ENCODE data around the gene BTG2. TPM values are rescaled to one million over a fixed set of nuclear protein-coding genes. Genes with fewer than 3 reads are reported as not detected.
A peak's percentile ranks its signal among the peaks of the same experiment; 100 is the strongest.

The BTG2 gene
- total RNA-seq, 2 experiments from 2014 or later: 150 TPM

DNA sequence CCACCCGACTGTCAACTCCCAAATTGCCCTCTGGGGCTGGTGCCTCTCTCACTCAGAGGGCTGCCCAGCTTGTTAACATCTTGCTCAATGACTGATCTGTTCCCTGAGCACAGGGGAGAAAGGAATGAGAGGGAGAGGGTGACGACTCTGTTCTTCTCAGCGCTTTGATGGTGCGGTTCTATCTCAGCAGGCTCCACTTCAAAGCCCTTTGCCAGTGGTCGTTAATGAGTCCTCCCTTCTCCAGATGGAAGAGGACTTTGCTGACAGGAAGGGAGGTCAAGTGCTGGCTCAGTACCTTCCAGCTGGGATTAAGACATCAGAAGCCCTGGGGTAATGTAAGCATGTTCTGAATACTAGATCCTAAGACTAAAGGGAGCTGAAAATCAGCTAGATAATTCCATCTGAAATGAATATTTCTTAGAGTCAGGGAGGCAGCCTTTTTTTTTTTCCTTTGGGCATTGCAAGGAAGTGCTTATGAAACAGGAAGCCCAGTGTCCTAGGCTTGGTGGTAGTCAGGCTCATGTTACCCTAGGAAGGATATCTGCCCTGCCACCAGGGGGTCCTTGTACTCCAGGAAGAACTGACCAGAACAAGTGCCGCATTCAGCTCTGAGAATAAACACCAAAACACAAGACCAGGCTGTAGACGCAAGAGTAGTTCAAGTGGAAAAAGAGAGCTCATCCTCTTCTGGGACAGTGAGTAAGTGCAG, 40.9 kb downstream of the BTG2 start:
- no peaks in the 10 kb centered on the region for H3K9me3 Mint-ChIP-seq
- POLR2A ChIA-PET: no interaction called here
- H3K27ac Mint-ChIP-seq: no peak overlapping the region

DNA sequence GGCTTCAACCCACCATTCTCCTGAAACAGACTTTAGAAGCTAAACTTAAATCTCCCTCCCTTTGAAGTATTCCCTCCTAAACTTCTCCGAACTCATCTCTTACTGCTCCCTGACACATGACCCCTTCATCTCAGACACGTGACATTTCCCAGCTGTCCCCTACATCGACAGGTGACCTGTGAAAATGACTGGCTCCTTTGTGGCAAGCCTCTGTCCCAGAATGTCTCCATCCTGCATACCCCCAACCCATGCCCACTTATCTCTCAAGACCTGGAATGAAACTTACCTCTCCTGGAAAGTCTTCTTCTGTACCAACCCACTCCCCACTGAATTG, 41.4 kb downstream of the BTG2 start:
- Mint-ChIP-seq H3K4me3 (no peak overlapping the region), H3K27ac (no peak overlapping the region), H3K4me1 (ENCODE audit: low read depth) (peaks cover 13% of the 10 kb centered on the region), H3K9me3 (no peaks in the 10 kb centered on the region), H3K36me3 (no peaks in the 10 kb centered on the region), H3K27me3 (peaks cover 21% of the 10 kb centered on the region)
- no peak for DNase-seq
- intact Hi-C loops (cut with micrococcal nuclease): no loop called here
- ChIA-PET CTCF (interaction anchor here (0.7 to 19.3 kb wide), 4 partner anchors 9 to 139 kb away, joined by 3 to 847 read pairs (median 103); no protein-coding TSS in a partner anchor), POLR2A (no interaction called here)

More for the DNA sequence above, 40.9 kb downstream of the BTG2 start:
- intact Hi-C loops (cut with micrococcal nuclease): no loop called here
- peaks cover 20% of the 10 kb centered on the region for H3K27me3 Mint-ChIP-seq
- H3K36me3 Mint-ChIP-seq: no peaks in the 10 kb centered on the region
- CTCF ChIA-PET: interaction anchor here (0.6 to 19.3 kb wide), 4 partner anchors 8 to 139 kb away, joined by 3 to 847 read pairs (median 104); no protein-coding TSS in a partner anchor
- no peak for DNase-seq
- no peak overlapping the region for H3K4me3 Mint-ChIP-seq
- H3K4me1 Mint-ChIP-seq (ENCODE audit: low read depth): peaks cover 9% of the 10 kb centered on the region

DNA sequence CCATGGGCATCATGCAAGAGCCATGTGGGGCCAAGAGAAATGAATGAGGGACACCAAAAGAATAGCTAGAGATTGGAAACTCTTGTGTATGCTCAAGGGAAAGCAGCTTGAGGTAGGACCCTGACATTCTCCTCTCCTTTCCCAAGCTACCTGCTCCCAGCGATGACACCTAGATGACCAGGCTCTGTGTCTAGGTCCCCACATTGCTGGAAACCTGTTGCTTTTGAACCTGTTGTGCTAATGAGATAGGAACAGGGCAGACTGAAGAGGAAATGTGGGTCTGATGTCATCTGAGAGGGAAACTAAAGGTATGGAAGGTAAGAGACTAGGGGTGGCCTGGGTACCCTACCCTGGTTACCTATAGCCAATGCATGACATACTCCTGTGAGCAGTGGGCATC, 43.8 kb downstream of the BTG2 start:
- POLR2A ChIA-PET: no interaction called here
- CTCF ChIA-PET: interaction anchor here (19.3 kb wide), 1 partner anchor 82 kb away, joined by 847 read pairs; no protein-coding TSS in a partner anchor

DNA sequence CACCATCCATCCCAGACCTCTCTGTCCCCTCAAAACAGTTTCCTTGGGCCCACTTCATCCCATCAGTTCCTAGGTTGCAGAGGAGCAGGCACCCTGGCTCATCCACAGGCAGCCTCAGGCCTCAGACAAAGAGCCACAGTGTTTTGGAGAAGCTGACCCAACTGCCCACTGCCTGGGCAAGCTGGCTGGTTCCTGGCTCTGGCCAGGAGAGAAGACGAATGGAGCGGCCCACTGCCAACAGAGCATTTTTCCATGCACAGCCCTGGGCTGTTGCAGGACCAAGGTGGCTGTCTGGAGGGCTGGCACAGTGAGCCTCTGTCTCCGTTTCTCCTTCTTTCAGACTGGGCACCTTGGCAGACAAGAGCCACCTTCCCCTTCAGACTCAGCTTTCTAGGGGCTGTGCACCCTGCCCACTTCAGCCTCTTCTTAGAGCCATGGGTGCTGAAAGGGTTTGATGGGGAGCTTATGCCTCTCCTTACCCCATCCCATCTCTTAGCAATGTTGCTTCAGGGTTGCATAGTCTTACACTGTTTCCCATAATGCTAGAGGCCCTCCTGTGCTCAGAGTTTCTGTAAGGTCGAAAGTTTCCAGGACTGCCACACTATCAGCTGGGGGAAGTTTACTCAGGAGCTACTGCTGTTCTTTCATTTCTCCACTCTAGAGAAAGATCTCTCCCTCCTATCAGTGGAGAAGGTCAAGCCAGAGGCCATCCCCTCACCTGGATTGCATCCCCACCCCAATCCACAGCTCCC, 44.6 kb downstream of the BTG2 start:
- Mint-ChIP-seq H3K9me3 (no peaks in the 10 kb centered on the region), H3K4me3 (no peak overlapping the region), H3K36me3 (no peaks in the 10 kb centered on the region), H3K4me1 (ENCODE audit: low read depth) (peaks cover 9% of the 10 kb centered on the region), H3K27me3 (peaks cover 25% of the 10 kb centered on the region), H3K27ac (no peak overlapping the region)
- no peak for DNase-seq
- intact Hi-C loops (cut with micrococcal nuclease): no loop called here
- ChIA-PET POLR2A (no interaction called here), CTCF (interaction anchor here (1.1 to 19.3 kb wide), 3 partner anchors 9 to 138 kb away, joined by 7 to 847 read pairs (median 31); no protein-coding TSS in a partner anchor)

More for the DNA sequence above, 43.8 kb downstream of the BTG2 start:
- Mint-ChIP-seq H3K9me3 (no peaks in the 10 kb centered on the region), H3K27me3 (peaks cover 23% of the 10 kb centered on the region), H3K36me3 (no peaks in the 10 kb centered on the region), H3K4me3 (no peak overlapping the region), H3K4me1 (ENCODE audit: low read depth) (peaks cover 9% of the 10 kb centered on the region), H3K27ac (no peak overlapping the region)
- intact Hi-C loops (cut with micrococcal nuclease): no loop called here
- no peak for DNase-seq

DNA sequence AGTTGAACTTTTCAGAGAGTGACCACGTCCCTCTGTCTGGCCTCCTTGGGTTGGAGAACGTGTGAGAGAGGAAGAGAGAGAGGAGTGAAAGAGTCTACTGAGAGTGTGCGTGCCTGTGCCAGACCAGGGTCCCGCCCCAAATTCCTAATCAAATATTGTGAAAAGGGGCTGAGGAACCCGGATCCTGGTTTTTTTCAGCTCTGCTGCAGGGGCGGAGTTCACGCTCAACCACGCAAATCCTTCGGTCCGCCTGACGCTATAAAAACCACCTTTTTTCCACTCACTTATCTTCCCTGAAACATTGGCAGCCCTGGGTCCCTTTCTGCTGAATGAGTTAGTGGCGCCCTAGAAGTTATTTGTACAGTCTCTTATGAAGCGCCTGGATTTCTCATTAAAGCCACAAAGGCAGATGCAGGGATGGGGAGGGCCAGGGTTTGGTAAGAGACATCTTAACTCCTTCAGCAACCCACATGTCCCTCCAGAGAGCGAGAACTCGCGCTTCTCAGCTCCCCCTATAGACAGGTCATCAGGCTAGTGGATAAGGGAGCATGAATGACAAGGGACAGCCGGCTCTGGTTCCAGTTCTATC, 45.8 kb downstream of the BTG2 start, which contains the start of gene FMOD:
Gene FMOD, minus strand, starts transcription at position 86 of the 589 bp plus-strand sequence. CDS start 2,852 bp downstream, outside the sequence.
- peak; percentile 28 for DNase-seq
- H3K36me3 Mint-ChIP-seq: no peaks in the 10 kb centered on the region
- H3K4me1 Mint-ChIP-seq (ENCODE audit: low read depth): peaks cover 9% of the 10 kb centered on the region
- H3K9me3 Mint-ChIP-seq: no peaks in the 10 kb centered on the region
- H3K4me3 Mint-ChIP-seq: no peak within 1 kb of the TSS
- H3K27me3 Mint-ChIP-seq: peaks cover 28% of the 10 kb centered on the region
- ChIA-PET CTCF (interaction anchor here (1.1 to 5.3 kb wide), 4 partner anchors 10 to 137 kb away, joined by 3 to 31 read pairs (median 8); no protein-coding TSS in a partner anchor), POLR2A (no interaction called here)
- intact Hi-C loops (cut with micrococcal nuclease): no loop called here
- no peak within 1 kb of the TSS for H3K27ac Mint-ChIP-seq

DNA sequence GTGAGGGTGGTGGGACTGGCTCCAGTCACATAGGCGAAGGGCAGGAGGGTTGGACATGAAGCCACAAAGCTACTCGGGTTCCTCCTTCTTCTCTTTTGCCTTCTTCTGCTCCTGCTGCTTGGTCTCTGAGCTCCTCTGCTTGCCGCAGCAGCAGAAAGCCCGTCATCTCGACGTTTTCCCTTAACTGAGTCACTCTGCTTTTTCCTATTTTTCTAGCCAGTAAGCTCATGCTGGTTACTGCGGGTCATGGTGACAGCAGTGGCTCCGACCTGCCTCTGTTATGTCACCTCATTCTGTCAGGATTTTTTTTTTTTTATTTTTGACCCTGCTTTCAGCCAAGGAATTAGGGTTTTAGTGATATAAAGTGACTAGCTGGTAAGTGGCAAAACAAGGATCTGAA, 48.2 kb downstream of the BTG2 start:
- Mint-ChIP-seq H3K4me1 (ENCODE audit: low read depth) (peaks cover 9% of the 10 kb centered on the region), H3K4me3 (no peak overlapping the region), H3K27ac (no peak overlapping the region), H3K27me3 (peaks cover 25% of the 10 kb centered on the region), H3K9me3 (peaks cover 7% of the 10 kb centered on the region), H3K36me3 (no peaks in the 10 kb centered on the region)
- ChIA-PET CTCF (interaction anchor here (1.1 to 5.3 kb wide), 2 partner anchors 12 to 135 kb away, joined by 3 to 31 read pairs; no protein-coding TSS in a partner anchor), POLR2A (no interaction called here)
- intact Hi-C loops (cut with micrococcal nuclease): no loop called here
- DNase-seq: no peak

DNA sequence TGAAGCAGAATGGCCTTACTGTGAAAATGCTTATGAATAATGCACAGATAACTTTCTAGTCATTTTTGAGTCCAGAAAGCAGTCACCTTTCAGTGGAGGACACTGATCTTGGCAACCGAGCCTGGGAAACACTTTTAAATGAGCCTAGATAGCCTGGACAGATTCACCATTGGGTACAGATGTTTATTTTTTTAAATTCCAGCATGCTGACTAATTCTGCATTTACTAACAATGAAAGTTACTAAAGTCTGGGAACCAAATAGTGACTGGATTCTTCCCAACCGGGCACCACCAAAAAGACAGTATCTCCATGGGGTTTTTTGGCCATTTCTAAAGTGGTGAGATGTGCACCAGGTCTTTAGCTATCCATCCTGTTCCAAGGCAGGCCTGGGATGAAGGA, 48.9 kb downstream of the BTG2 start:
- H3K4me1 Mint-ChIP-seq (ENCODE audit: low read depth): peaks cover 9% of the 10 kb centered on the region
- H3K27ac Mint-ChIP-seq: no peak overlapping the region
- CTCF ChIA-PET: interaction anchor here (0.6 to 5.3 kb wide), 3 partner anchors 13 to 90 kb away, joined by 3 to 31 read pairs (median 4); no protein-coding TSS in a partner anchor
- intact Hi-C loops (cut with micrococcal nuclease): no loop called here
- H3K36me3 Mint-ChIP-seq: no peaks in the 10 kb centered on the region
- POLR2A ChIA-PET: no interaction called here
- peaks cover 28% of the 10 kb centered on the region for H3K27me3 Mint-ChIP-seq
- no peak overlapping the region for H3K4me3 Mint-ChIP-seq
- peaks cover 7% of the 10 kb centered on the region for H3K9me3 Mint-ChIP-seq
- no peak for DNase-seq

DNA sequence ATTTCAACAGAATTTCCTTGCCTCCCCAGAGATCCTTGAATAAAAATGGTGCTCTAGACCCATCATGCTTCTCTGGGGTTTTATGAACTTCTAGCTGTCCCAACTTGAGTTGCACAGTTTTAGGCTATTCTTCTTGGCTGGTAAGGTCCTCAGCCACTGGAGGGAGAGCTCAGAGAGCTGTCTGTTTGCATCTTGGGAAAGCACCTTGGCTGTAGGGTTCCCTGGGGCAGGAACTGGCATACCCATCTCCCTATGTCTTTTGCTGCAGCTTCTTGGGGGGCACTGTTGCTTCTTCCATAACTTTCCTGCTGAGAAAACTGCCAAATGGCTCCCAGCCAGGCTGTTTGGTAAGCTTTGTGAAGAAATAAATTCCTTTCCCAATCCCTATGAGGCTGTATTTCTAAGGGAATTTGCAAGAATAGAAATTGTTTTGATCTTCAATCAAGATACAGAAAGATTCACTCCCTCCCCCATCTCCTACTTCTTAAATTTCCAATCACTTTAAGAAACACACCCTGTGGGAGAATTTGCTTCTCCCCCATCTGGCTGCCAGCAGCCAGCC, 53.8 kb downstream of the BTG2 start:
- POLR2A ChIA-PET: no interaction called here
- H3K9me3 Mint-ChIP-seq: peaks cover 7% of the 10 kb centered on the region
- DNase-seq: no peak
- no peak overlapping the region for H3K4me3 Mint-ChIP-seq
- no peaks in the 10 kb centered on the region for H3K4me1 Mint-ChIP-seq (ENCODE audit: low read depth)
- H3K36me3 Mint-ChIP-seq: no peaks in the 10 kb centered on the region
- no peak overlapping the region for H3K27ac Mint-ChIP-seq
- intact Hi-C loops (cut with micrococcal nuclease): no loop called here
- CTCF ChIA-PET: interaction anchor here (0.6 to 2.4 kb wide), 3 partner anchors 18 to 92 kb away, joined by 3 to 8 read pairs (median 7); no protein-coding TSS in a partner anchor
- H3K27me3 Mint-ChIP-seq: peaks cover 32% of the 10 kb centered on the region

Other genes starting within 250 kb of the BTG2 start
- gene MYOG, start 219.5 kb upstream of the BTG2 start, total RNA-seq: not detected
- not detected for gene ADORA1, start 177.8 kb upstream of the BTG2 start, total RNA-seq
- gene MYBPH, start 129.7 kb upstream of the BTG2 start, total RNA-seq: not detected
- gene CHI3L1, start 118.8 kb upstream of the BTG2 start, total RNA-seq: not detected
- under 1 TPM; 0.19 to 0.53 TPM for gene CHIT1, start 75.8 kb upstream of the BTG2 start, total RNA-seq
- gene FMOD, start 45.6 kb downstream of the BTG2 start, total RNA-seq: 1 to 10 TPM in 1 of 2 experiments, under 1 TPM in 1; 0.95 to 1.9 TPM
- not detected for gene PRELP, start 170.3 kb downstream of the BTG2 start, total RNA-seq
- gene OPTC, start 188.6 kb downstream of the BTG2 start, total RNA-seq: not detected